CD4-positive, alpha-beta T cell (primary cell): ENCODE data around the gene TATDN3. TPM values are rescaled to one million over a fixed set of nuclear protein-coding genes. Genes with fewer than 3 reads are reported as not detected.

ENCODE experiments used
- ATAC-seq: fragments of 200-7000 bp; cut with Tn5 transposase; one replicate; pipeline ENCODE4 v1.10.0; 2022; ENCODE audit warnings: mild to moderate bottlenecking; ENCODE audit not compliant: poor library complexity
- CTCF ChIA-PET: fragments of 350-600 bp; sonication (Branson Sonifier 250); formaldehyde crosslinking; loops from one replicate; lab custom pipeline; 2021; ENCODE audit warnings: antibody characterized with exemption, inconsistent platforms; lab: Charles Lee
- POLR2A ChIA-PET: fragments of 350-600 bp; sonication (Branson Sonifier 250); formaldehyde crosslinking; loops from one replicate; lab custom pipeline; 2021; ENCODE audit warnings: antibody characterized with exemption, inconsistent platforms; lab: Charles Lee
- DNase-seq, 14 experiments: peaks; one replicate each; pipeline ENCODE4 v3.0.0-alpha.2; 2013 to 2020; ENCODE audit warnings: mixed read lengths in 2 of 14
- H3K27ac ChIP-seq, 2 donors: one replicate each; pipeline versions ENCODE4 v1.5.1 to v1.7.0; 2013; ENCODE audit warnings: low read length in 2 of 2, low read depth in 1 of 2, mild to moderate bottlenecking in 1 of 2
- H3K27me3 ChIP-seq, 2 experiments: 1 replicate in 1 of 2; 2 replicates in 1 of 2; pipeline versions ENCODE4 v1.6.1 to v1.7.0; 2013; ENCODE audit warnings: low read length in 2 of 2, control low read depth in 1 of 2, mild to moderate bottlenecking in 1 of 2, moderate library complexity in 1 of 2; ENCODE audit not compliant: insufficient read depth in 2 of 2, control insufficient read depth in 1 of 2
- H3K36me3 ChIP-seq: one replicate; pipeline ENCODE4 v1.6.1; 2013; ENCODE audit warnings: low read length, control low read depth; ENCODE audit not compliant: insufficient read depth
- H3K4me1 ChIP-seq: one replicate; pipeline ENCODE4 v1.6.1; 2013; ENCODE audit warnings: low read length, control low read depth; ENCODE audit not compliant: insufficient read depth
- H3K4me3 ChIP-seq: one replicate; pipeline ENCODE4 v1.5.1; 2013; ENCODE audit warnings: mild to moderate bottlenecking, low read length, moderate library complexity
- H3K9me3 ChIP-seq, 2 experiments: 1 replicate in 1 of 2; 2 replicates in 1 of 2; pipeline versions ENCODE4 v1.6.1 to v1.7.0; 2013; ENCODE audit warnings: low read length in 2 of 2, mild to moderate bottlenecking in 2 of 2, control low read depth in 1 of 2, moderate library complexity in 1 of 2; ENCODE audit not compliant: control insufficient read depth in 1 of 2, insufficient read depth in 1 of 2
- H3K27ac Mint-ChIP-seq: one replicate; pipeline ENCODE4 v1.8.0; 2020; ENCODE audit warnings: mixed read lengths
- H3K27me3 Mint-ChIP-seq: one replicate; pipeline ENCODE4 v1.8.0; 2021; ENCODE audit warnings: mixed read lengths
- H3K36me3 Mint-ChIP-seq: one replicate; pipeline ENCODE4 v1.8.0; 2021; ENCODE audit warnings: low read depth, mixed read lengths
- H3K4me1 Mint-ChIP-seq: one replicate; pipeline ENCODE4 v1.8.0; 2021; ENCODE audit warnings: low read depth, mixed read lengths
- H3K4me3 Mint-ChIP-seq: one replicate; pipeline ENCODE4 v1.8.0; 2020; ENCODE audit warnings: mild to moderate bottlenecking, mixed read lengths
- H3K9me3 Mint-ChIP-seq: one replicate; pipeline ENCODE4 v1.8.0; 2020; ENCODE audit warnings: mixed read lengths
- CTCF ChIP-seq: fragments of 200-600 bp; IDR thresholded peaks from one replicate; pipeline ENCODE4 v1.8.0; 2022; ENCODE audit warnings: antibody characterized with exemption, mild to moderate bottlenecking
- intact Hi-C, 2 experiments: fragments of 100-400 bp; cut with DNase I in 1 of 2; cut with micrococcal nuclease in 1 of 2; formaldehyde crosslinking; loops; one replicate each; pipeline versions ENCODE4 v1.15.1 to v1.9.0; 2023 to 2025; cut with DNase I, micrococcal nuclease
- total RNA-seq, 174 experiments: library from RNA in 2 of 174; stranded (reverse) in 2 of 174; gene quantifications; one replicate each; pipeline ENCODE4 v1.2.3 and lab custom pipeline; 2021 to 2026

TATDN3 gene
- total RNA-seq, 2 experiments from 2014 or later = 12.2 to 13.8 TPM

DNA sequence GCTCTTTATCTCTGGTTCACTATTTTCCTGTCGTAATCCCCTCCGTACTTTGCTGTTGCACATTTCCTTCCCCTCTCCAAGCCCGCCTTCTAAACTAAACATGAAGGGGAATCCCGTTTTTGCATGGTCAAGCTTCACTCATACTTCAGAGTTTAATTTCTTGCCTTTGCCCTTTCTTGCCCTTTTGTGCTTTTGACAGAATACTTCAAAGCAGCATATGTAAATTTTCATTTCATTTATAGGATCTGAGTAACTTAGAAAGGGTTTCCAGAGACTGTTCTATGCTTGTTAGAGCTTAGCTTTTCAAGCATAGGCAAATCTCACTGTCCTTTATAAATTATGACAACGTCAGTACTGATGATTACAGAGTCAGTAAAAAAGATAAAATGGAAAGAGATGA lies 28.0 kb downstream of the TATDN3 start:
- no peak for TF ChIP-seq CTCF
- H3K36me3 ChIP-seq = peaks cover 6% of the 10 kb centered on the region
- POLR2A ChIA-PET = interaction anchor here (1.6 kb wide), 1 partner anchor 13 kb away, joined by 4 read pairs; no protein-coding TSS in a partner anchor
- no peaks in the 10 kb centered on the region for H3K4me1 ChIP-seq
- no peak overlapping the region for H3K4me3 Mint-ChIP-seq
- H3K27ac Mint-ChIP-seq = no peak overlapping the region
- peaks cover 6% of the 10 kb centered on the region for H3K36me3 Mint-ChIP-seq
- H3K27me3 Mint-ChIP-seq = no peaks in the 10 kb centered on the region
- H3K4me1 Mint-ChIP-seq = no peaks in the 10 kb centered on the region
- no peaks in the 10 kb centered on the region for H3K27me3 ChIP-seq
- no peak overlapping the region for H3K27ac ChIP-seq
- peaks cover 0 to 10% of the 10 kb centered on the region in 2 experiments for H3K9me3 ChIP-seq
- DNase-seq (peak in 2 of 14 experiments; percentile 31 to 34), ATAC-seq (no peak)
- H3K4me3 ChIP-seq = no peak overlapping the region
- CTCF ChIA-PET = no interaction called here
- intact Hi-C loops = loop anchor here in 1 of 2 experiments (5.0 kb wide), 1 partner anchor 163 kb away; no protein-coding TSS in a partner anchor
- peaks cover 6% of the 10 kb centered on the region for H3K9me3 Mint-ChIP-seq

- CTCF ChIA-PET = no interaction called here
- no peak for TF ChIP-seq CTCF
- intact Hi-C loops = no loop called here
- H3K27me3 Mint-ChIP-seq = no peaks in the 10 kb centered on the region
- peaks cover 12 to 19% of the 10 kb centered on the region in 2 experiments for H3K9me3 ChIP-seq
- no peaks in the 10 kb centered on the region for H3K36me3 ChIP-seq
- H3K36me3 Mint-ChIP-seq = no peaks in the 10 kb centered on the region
- DNase-seq = no peak
- H3K4me3 Mint-ChIP-seq = no peak overlapping the region
- no peaks in the 10 kb centered on the region for H3K4me1 ChIP-seq
- POLR2A ChIA-PET = interaction anchor here (1.6 kb wide), 1 partner anchor 12 kb away, joined by 4 read pairs; no protein-coding TSS in a partner anchor
- no peak overlapping the region for H3K27ac ChIP-seq
- H3K27me3 ChIP-seq = no peaks in the 10 kb centered on the region
- no peak overlapping the region for H3K27ac Mint-ChIP-seq
- H3K4me3 ChIP-seq = no peak overlapping the region
- H3K9me3 Mint-ChIP-seq = peaks cover 8% of the 10 kb centered on the region
- ATAC-seq = no peak
- no peaks in the 10 kb centered on the region for H3K4me1 Mint-ChIP-seq
Measured at GRCh38 chr1:212820969-212821368, 29.3 kb downstream of the TATDN3 start.

- DNase-seq = no peak
- Histone ChIP-seq H3K9me3 (peaks cover 15 to 27% of the 10 kb centered on the region in 2 experiments), H3K4me3 (no peak overlapping the region), H3K27ac (no peak overlapping the region), H3K36me3 (no peaks in the 10 kb centered on the region), H3K4me1 (no peaks in the 10 kb centered on the region), H3K27me3 (no peaks in the 10 kb centered on the region)
- intact Hi-C loops = no loop called here
- no peaks in the 10 kb centered on the region for H3K36me3 Mint-ChIP-seq
- CTCF ChIA-PET = no interaction called here
- POLR2A ChIA-PET = no interaction called here
- no peak for ATAC-seq
- no peak overlapping the region for H3K4me3 Mint-ChIP-seq
- no peak overlapping the region for H3K27ac Mint-ChIP-seq
- TF ChIP-seq CTCF = no peak
- no peaks in the 10 kb centered on the region for H3K4me1 Mint-ChIP-seq
- H3K9me3 Mint-ChIP-seq = peaks cover 13% of the 10 kb centered on the region
- no peaks in the 10 kb centered on the region for H3K27me3 Mint-ChIP-seq
Measured at GRCh38 chr1:212822956-212823355, 31.3 kb downstream of the TATDN3 start.
